KOPT-K1 (cell line): ENCODE measurements around the gene ZNF569.

Source experiments
- H3K27ac ChIP-seq: fragments of 200-600 bp; sonication (generic); 2 replicates; pipeline ENCODE4 v1.5.1; 2016; ENCODE audit warnings: antibody characterized with exemption, mild to moderate bottlenecking, low read depth, low read length; ENCODE audit not compliant: poor library complexity, severe bottlenecking
- H3K36me3 ChIP-seq: fragments of 200-600 bp; sonication (generic); 2 replicates; pipeline ENCODE4 v1.5.1; 2017; ENCODE audit warnings: antibody characterized with exemption, mild to moderate bottlenecking, low read length, moderate library complexity; ENCODE audit not compliant: insufficient read depth
- H3K9me3 ChIP-seq: fragments of 200-600 bp; sonication (generic); 2 replicates; pipeline ENCODE4 v1.5.1; 2017; ENCODE audit warnings: antibody characterized with exemption, low read length, mild to moderate bottlenecking; ENCODE audit not compliant: insufficient read depth, poor library complexity, severe bottlenecking

ZNF569 gene

DNA sequence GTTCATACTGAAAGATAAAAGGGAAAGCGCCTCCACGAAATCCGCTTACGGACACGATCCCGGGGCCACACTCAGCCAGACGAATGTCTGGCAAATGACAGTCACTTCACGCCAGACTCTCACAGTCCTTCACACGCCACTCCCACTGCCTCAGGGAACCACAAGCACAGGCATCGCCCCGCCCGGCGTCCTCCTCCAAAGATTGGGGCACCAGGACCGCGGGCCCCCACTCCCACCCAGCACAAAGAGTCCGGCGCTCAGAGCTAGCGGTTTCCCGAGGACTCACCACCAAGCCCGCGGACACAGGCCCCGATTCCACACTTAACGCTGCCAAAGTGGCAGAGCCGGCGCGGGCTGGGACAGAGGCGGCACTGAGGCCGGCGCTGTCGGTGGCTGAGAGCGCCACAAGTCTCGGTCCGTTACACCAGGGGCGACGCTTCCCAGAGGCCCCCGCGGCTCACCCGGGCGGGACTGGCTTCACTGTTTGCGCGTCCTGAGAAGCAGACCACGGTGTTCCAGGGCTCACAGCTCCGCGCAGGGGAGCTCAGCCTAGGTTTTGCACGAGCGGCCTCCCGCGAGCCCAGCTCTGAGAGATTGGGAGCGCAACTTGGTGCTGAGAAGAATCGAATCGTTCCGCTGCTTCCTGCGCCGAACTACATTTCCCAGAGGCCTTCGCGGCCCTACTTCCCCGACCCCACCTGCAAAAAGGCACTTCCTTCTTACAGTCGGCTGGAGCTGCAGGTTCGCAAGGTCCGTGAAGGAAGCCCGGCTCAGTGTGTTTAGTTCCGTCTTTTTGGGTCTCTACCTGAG lies at the start of gene ZNF569:
Gene ZNF569 (minus strand): TSS at position 647 of the 810 bp plus-strand sequence. CDS start 22,523 bp downstream, outside the sequence.
- Histone ChIP-seq H3K27ac (peak within 1 kb of the TSS; percentile 91), H3K9me3 (peaks cover 48% of the 10 kb centered on the region), H3K36me3 (peaks cover 42% of the 10 kb centered on the region)

- Histone ChIP-seq H3K36me3 (no peaks in the 10 kb centered on the region), H3K9me3 (peaks cover 16% of the 10 kb centered on the region), H3K27ac (no peak overlapping the region)
Observed at GRCh38 chr19:37513397-37513796, 46.2 kb upstream of the ZNF569 start.

DNA sequence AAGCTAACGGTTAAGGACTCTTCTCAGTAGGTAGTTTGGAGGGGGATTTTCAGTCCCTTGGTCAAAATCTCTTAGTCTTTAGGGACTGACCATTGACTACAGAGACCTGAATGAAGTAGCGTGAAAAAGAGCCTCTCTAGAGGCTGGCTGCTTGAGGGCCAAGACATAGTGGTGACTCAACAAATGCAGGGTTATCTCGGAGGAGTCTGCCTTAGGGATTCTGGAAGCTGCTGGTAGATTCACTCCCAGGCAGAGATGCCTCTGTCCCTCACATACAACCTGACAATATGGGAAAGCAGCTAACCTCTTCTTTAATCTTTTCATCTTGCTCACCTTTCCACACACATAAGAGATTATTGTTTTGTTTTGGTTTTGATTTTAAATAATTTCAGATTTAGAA lies 44.6 kb upstream of the ZNF569 start:
- Histone ChIP-seq H3K9me3 (peaks cover 20% of the 10 kb centered on the region), H3K27ac (no peak overlapping the region), H3K36me3 (no peaks in the 10 kb centered on the region)

DNA sequence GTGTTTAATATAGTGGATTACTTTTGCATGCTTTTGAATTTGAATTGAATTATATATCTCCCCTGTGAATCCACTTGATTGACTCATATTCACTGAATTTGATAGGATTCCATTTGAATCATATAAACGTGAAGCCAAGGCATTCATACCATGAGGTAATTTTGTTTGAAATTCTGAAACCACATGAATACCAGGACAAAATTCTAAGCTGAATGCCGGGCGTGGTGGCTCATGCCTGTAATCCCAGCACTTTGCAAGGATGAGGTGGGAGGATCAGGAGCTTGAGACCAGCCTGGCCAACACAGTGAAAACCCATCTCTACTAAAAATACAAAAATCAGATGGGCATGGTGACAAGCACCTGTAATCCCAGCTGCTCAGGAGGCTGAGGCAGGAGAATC lies 43.9 kb upstream of the ZNF569 start:
- no peaks in the 10 kb centered on the region for H3K36me3 ChIP-seq

GRCh38 chr19:37507167-37507464 lies 39.9 kb upstream of the ZNF569 start:
- Histone ChIP-seq H3K9me3 (peaks cover 55% of the 10 kb centered on the region), H3K36me3 (no peaks in the 10 kb centered on the region), H3K27ac (no peak overlapping the region)

More for the DNA sequence above, 43.9 kb upstream of the ZNF569 start:
- H3K9me3 ChIP-seq: peaks cover 23% of the 10 kb centered on the region
- H3K27ac ChIP-seq: no peak overlapping the region

DNA sequence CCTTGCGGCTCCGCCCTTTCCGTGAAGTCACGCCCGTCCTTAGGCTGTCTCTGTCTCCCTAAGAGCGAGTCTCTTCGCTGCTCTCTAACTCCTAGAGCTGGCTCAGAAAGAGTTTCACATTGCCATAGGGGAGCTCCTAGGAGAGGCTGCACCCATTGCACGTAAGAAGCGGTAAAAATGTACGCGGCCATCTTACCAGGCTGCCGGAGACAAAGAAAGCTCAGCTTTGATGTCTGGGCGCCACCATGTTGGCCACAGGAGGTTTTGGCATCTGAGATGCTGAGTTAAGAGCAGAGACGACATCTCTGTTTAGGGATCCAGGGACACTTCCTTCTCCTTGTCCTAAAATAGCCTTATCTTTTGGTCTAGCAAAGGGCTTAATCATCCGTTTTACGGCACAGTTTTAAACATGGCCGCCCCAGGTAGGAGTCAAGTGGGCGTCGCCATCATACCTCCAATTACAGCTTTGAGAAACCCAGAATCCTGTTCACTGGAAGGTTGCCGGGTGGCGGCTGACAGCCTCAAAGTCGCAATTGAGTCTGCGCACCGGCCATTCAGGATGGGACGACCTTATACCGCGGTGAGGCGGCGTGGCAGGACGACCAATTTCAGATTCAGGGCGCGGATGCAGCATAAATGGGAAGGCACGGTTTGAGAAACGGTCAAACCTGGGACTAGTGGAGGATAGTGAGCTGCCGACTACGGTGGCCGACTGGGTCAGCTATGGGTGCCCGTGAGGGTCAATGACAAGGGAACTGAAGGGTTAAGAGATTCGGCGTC lies 39.3 kb upstream of the ZNF569 start, which contains the start of gene ZNF793:
Gene ZNF793 (plus strand): TSS at position 553 of the 780 bp plus-strand sequence. CDS start 16,501 bp downstream, outside the sequence.
- no peaks in the 10 kb centered on the region for H3K36me3 ChIP-seq
- no peak within 1 kb of the TSS for H3K27ac ChIP-seq
- peaks cover 55% of the 10 kb centered on the region for H3K9me3 ChIP-seq

GRCh38 chr19:37505958-37506386 lies 38.7 kb upstream of the ZNF569 start:
- peaks cover 55% of the 10 kb centered on the region for H3K9me3 ChIP-seq
- no peak overlapping the region for H3K27ac ChIP-seq
- H3K36me3 ChIP-seq: no peaks in the 10 kb centered on the region

DNA sequence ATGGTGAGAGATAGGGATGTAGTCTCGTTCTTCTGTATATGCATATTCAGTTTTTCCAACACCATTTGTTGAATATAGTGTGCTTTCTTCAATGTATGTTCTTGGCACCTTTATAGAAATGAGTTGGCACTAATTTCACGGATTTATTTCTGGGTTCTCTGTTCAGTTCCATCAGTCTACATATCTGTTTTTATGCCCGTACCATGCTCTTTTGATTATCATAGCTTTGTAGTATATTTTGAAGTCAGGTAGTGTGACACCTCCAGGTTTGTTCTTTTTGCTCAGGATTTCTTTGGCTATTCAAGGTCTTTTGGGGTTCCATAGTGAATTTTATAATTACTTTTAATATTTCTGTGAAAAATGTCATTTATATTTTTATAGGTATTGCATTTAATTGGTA lies 25.0 kb upstream of the ZNF569 start:
- Histone ChIP-seq H3K36me3 (no peaks in the 10 kb centered on the region), H3K9me3 (peaks cover 66% of the 10 kb centered on the region), H3K27ac (no peak overlapping the region)

DNA sequence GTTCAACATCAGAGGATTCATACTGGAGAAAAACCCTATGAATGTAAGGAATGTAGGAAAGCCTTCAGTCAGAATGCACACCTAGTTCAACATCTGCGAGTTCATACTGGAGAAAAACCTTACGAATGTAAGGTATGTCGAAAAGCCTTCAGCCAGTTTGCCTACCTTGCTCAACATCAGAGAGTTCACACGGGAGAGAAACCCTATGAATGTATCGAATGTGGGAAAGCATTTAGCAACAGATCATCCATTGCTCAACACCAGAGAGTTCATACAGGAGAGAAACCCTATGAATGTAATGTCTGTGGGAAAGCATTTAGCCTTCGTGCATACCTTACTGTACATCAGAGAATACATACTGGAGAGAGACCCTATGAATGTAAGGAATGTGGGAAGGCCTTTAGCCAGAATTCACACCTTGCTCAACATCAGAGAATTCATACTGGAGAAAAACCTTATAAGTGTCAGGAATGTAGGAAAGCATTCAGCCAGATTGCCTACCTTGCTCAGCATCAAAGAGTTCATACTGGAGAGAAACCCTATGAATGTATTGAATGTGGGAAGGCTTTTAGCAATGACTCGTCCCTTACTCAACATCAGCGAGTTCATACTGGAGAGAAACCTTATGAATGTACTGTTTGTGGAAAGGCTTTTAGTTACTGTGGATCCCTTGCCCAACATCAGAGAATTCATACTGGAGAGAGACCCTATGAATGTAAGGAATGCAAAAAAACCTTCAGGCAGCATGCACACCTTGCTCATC lies 17.3 kb upstream of the ZNF569 start:
- Histone ChIP-seq H3K9me3 (peaks cover 99% of the 10 kb centered on the region), H3K36me3 (peaks cover 70% of the 10 kb centered on the region), H3K27ac (no peak overlapping the region)

DNA sequence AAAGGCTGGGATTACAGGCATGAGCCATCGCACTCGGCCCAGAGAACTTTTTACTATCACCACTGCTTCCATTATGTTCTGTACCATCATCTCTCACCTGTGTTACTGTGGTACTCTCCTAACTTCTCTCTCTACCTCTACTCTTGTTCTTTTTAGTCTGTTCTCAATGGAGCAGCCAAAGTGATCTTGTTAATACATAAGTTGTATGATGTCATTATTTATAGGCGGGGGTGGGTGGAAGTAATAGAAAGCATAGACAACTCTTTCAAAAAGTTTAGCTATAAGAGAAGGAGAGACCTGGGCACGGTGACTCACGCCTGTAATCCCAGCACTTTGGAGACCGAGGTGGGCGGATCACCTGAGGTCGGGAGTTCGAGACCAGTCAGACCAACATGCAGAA lies 4.9 kb upstream of the ZNF569 start:
- Histone ChIP-seq H3K27ac (no peak overlapping the region), H3K36me3 (peaks cover 54% of the 10 kb centered on the region), H3K9me3 (peaks cover 52% of the 10 kb centered on the region)

- H3K27ac ChIP-seq: peak overlapping the region; percentile 73
- H3K36me3 ChIP-seq: peaks cover 36% of the 10 kb centered on the region
- H3K9me3 ChIP-seq: peaks cover 41% of the 10 kb centered on the region
Observed at GRCh38 chr19:37470216-37470615, 3.0 kb upstream of the ZNF569 start.

- Histone ChIP-seq H3K36me3 (peaks cover 38% of the 10 kb centered on the region), H3K27ac (peak within 1 kb of the TSS; percentile 73), H3K9me3 (peaks cover 46% of the 10 kb centered on the region)
Observed at GRCh38 chr19:37468961-37469777, 1.9 kb upstream of the ZNF569 start, which contains the start of gene ZNF570. TSS of gene ZNF570 (plus strand) at chr19:37469356. CDS start at chr19:37470355, 999 bp downstream.

DNA sequence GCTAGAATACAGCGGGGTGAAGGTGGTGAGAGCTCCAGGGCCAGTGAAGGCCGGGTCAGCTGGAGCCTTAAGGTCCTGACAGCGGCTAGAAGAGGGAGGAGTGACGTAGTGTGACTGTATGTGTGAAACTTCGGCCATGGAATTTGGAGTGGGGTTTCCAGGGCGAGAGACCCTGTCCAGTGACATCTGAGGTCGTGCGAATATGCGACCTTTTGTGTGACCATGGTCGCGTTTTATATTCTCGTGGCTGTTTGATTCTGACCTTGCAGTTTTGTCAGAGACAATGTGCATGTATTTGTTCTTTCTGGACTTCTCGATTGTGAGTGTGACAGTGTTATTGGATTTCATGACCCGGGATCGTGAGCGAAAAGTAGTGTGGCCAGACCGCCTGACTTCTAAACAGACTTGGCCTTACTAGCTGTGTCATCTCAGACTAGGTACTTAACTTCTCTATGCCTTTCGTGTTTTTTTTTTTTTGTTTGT lies 405 bp upstream of the ZNF569 start:
- H3K36me3 ChIP-seq: peaks cover 42% of the 10 kb centered on the region
- peaks cover 48% of the 10 kb centered on the region for H3K9me3 ChIP-seq
- H3K27ac ChIP-seq: peak overlapping the region; percentile 91

DNA sequence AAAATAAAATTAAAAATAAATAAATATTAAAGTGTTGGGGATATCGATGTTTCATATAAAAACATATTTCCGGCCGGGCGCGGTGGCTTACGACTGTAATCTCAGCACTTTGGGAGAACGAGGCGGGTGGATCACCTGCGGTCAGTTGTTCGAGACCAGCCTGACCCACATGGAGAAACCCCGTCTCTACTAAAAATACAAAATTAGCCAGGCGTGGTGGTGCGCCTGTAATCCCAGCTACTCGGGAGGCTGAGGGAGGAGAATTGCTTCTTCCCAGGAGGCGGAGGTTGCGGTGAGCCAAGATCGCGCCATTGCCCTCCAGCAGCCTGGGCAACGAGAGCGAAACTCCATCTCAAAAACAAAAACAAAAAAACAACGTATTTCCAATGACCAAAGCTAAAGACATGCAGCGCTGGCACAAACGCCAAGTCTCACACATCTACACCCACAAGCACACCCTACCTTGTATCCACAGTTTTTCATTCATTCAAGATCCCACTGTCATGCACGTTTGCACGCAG lies 907 bp downstream of the ZNF569 start:
- Histone ChIP-seq H3K36me3 (peaks cover 42% of the 10 kb centered on the region), H3K27ac (peak overlapping the region; percentile 91), H3K9me3 (peaks cover 48% of the 10 kb centered on the region)
